Testis (tissue), 3 donors: ENCODE data around the gene FAM131C. TPM values are rescaled to one million over a fixed set of nuclear protein-coding genes. Genes with fewer than 3 reads are reported as not detected.

Experiments
- DNase-seq: peaks from one replicate; pipeline ENCODE4 v3.0.0-alpha.2; 2019
- H3K27ac ChIP-seq, 2 donors: fragments of 200-600 bp; sonication (generic); one replicate each; pipeline ENCODE4 v1.5.1; 2019
- H3K27me3 ChIP-seq: fragments of 200-600 bp; sonication (generic); one replicate; pipeline ENCODE4 v1.5.1; 2019
- H3K36me3 ChIP-seq: fragments of 200-600 bp; sonication (generic); one replicate; pipeline ENCODE4 v1.5.1; 2017; ENCODE audit warnings: low read depth; ENCODE audit errors: missing control alignments
- H3K4me1 ChIP-seq: fragments of 200-600 bp; sonication (generic); one replicate; pipeline ENCODE4 v1.5.1; 2019
- H3K4me3 ChIP-seq, 2 donors: fragments of 200-600 bp; sonication (generic); one replicate each; pipeline ENCODE4 v1.5.1; 2017 to 2019
- H3K9me3 ChIP-seq: fragments of 200-600 bp; sonication (generic); one replicate; pipeline ENCODE4 v1.5.1; 2017
- CTCF ChIP-seq, 3 experiments: fragments of 450-650 bp in 2 of 3; fragments of 200-600 bp in 1 of 3; sonication (generic) in 1 of 3; IDR thresholded peaks; one replicate each; pipeline ENCODE4 v1.5.1; 2016 to 2019; ENCODE audit warnings: antibody characterized with exemption in 3 of 3, mild to moderate bottlenecking in 2 of 3, moderate library complexity in 1 of 3
- POLR2A ChIP-seq: fragments of 450-650 bp; IDR thresholded peaks from one replicate; pipeline ENCODE4 v1.6.1; 2017; ENCODE audit warnings: antibody characterized with exemption, mild to moderate bottlenecking, moderate library complexity
- WGBS, 2 donors: methylation state at CpG; one replicate each; pipeline ENCODE4 v1.1.5; 2018; 5-methylcytosine and 5-hydroxymethylcytosine counted together
- intact Hi-C: fragments of 100-400 bp; cut with DNase I; formaldehyde crosslinking; loops from one replicate; pipeline ENCODE4 v1.15.1; 2023; ENCODE audit warnings: low total_unique reads
- polyA plus RNA-seq: library from polyadenylated mRNA; stranded (reverse); fragments of 350-450 nt; fragmentation: Illumina TruSeq; extraction: RNeasy Lipid Tissue Mini Kit (QIAGEN cat#74804); gene quantifications from one replicate; pipeline ENCODE4 v1.2.3, GENCODE V29; 2014; ENCODE audit warnings: low read depth, low replicate concordance; ENCODE audit not compliant: insufficient read depth
- total RNA-seq, 2 donors: library from RNA; depleted of rRNA; stranded (reverse); fragments of >200 nt; gene quantifications; one replicate each; pipeline ENCODE4 v1.2.3, GENCODE V29; 2016

Gene FAM131C
- total and polyA plus RNA-seq, 3 donors from 2014 or later = 0.42 to 1.2 (median 0.87) TPM

GRCh38 chr1:16092097-16092922, 18.9 kb upstream of the FAM131C start:
- H3K27ac ChIP-seq = no peak overlapping the region
- H3K36me3 ChIP-seq = no peaks in the 10 kb centered on the region
- H3K4me1 ChIP-seq = peaks cover 4% of the 10 kb centered on the region
- H3K27me3 ChIP-seq = no peaks in the 10 kb centered on the region
- H3K9me3 ChIP-seq = no peaks in the 10 kb centered on the region
- intact Hi-C loops = no loop called here
- no peak for TF ChIP-seq CTCF (IDR thresholded peaks at IDR 0.05)
- no peak for TF ChIP-seq POLR2A
- H3K4me3 ChIP-seq = no peak overlapping the region
- 87 to 98% methylated on average over 15 to 18 of the region's 18 CpGs for WGBS, 2 donors
- DNase-seq = no peak

DNA sequence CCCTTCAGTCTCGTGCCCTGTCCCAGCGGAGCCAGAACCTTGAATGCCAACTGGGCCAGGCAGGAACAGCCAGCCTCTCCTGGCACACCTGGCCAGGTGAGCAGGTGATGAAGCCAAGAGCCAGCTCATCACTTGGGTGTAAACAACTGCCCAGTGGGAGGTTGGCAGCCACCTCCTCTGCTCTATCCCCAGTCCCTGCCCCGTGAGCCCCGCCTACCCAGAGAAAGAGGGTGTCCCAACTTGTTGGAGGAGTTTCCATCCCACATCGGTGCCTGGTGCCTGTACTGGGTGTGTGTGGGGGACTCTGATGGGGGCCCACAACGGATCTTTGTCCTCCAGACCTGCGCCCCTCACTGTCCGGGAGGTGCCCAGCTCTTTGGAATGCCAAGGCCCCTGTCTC, 17.8 kb upstream of the FAM131C start:
- Histone ChIP-seq H3K36me3 (no peaks in the 10 kb centered on the region), H3K27ac (no peak overlapping the region), H3K4me1 (peaks cover 4% of the 10 kb centered on the region), H3K4me3 (no peak overlapping the region), H3K27me3 (no peaks in the 10 kb centered on the region), H3K9me3 (no peaks in the 10 kb centered on the region)
- WGBS, 2 donors = 72 to 79% methylated on average over 8 of the region's 8 CpGs
- no peak for DNase-seq
- intact Hi-C loops = no loop called here
- TF ChIP-seq CTCF (IDR thresholded peaks at IDR 0.05) (no peak), POLR2A (no peak)

DNA sequence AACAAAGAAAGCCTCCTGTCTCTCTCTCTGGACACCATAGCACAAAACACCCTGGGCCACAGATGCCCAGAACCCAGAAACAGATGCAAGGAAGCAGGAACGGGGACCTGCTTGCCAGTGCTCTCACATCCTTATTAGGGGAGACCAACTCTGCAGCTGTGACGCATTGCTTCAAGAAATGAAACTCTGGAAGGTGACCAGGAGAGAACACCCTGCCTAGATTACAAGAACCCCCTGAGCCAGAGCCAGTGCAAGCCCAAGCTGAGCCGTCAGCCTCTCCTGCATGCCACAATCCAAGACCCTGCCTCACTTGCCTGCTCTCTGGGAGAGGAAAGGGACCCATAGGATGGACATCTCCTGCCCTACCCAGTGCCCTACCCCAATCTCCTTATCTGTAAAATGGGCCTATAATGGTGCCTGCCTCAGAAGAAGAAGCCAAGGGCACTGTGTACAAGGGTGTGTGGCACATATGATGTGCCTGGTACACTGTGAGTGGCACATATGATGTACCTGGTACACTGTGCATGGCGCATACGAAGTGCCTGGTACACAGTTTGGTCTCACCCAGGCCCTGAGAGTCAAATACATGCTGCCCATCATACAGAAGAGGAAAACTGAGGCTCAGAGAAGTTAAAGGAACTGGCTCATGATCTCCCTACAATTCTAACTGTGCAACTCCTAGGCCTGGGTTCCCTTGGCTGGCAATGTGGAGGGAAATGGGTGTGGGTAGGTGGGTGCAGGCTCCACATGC, 16.8 kb upstream of the FAM131C start:
- Histone ChIP-seq H3K27ac (no peak overlapping the region), H3K27me3 (no peaks in the 10 kb centered on the region), H3K36me3 (no peaks in the 10 kb centered on the region), H3K4me1 (peaks cover under 1% of the 10 kb centered on the region), H3K9me3 (no peaks in the 10 kb centered on the region), H3K4me3 (no peak overlapping the region)
- no peak for TF ChIP-seq POLR2A
- no peak for TF ChIP-seq CTCF (IDR thresholded peaks at IDR 0.05)
- intact Hi-C loops = no loop called here
- 72 to 73% methylated on average over 5 of the region's 5 CpGs for WGBS, 2 donors
- no peak for DNase-seq

DNA sequence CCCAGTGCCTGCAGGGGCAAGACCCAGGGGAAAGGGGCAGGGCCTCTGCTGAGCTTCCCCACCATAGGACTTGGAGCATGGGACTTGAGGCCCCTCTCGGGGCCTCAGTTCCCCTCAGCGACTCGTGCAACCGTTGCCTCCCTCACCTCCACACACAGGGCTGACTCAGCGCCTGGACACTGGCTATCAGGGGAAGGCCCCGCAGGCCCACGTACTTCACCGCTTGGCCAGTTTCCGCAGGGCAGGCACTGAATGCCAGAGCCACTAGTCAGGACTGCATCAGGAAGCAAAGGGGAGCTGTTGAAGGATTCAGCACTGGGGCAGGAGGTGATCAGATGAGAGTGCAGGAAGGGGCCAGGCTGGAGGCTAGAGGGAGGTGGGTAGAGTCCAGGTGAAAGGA, 15.5 kb upstream of the FAM131C start:
- H3K27me3 ChIP-seq = no peaks in the 10 kb centered on the region
- WGBS, 2 donors = 83 to 100% methylated on average over 4 to 9 of the region's 9 CpGs
- intact Hi-C loops = loop anchor here (10.0 kb wide), 1 partner anchor 156 kb away; no protein-coding TSS in a partner anchor
- H3K9me3 ChIP-seq = no peaks in the 10 kb centered on the region
- H3K36me3 ChIP-seq = no peaks in the 10 kb centered on the region
- H3K4me3 ChIP-seq = no peak overlapping the region
- TF ChIP-seq POLR2A (no peak), CTCF (IDR thresholded peaks at IDR 0.05) (no peak)
- no peak overlapping the region for H3K27ac ChIP-seq
- no peak for DNase-seq
- H3K4me1 ChIP-seq = no peaks in the 10 kb centered on the region
